Suppressor macrophage (primary cell): ENCODE measurements around the gene NUPR1.
"Not testable (repeated sequence)": the region's sequence is repeated elsewhere in the genome, so short reads cannot be mapped to it uniquely, and the experiment has no call there.

ENCODE experiments used
- DNase-seq, 4 experiments: peaks; one replicate each; pipeline ENCODE4 v3.0.0-alpha.2; 2020 to 2022

NUPR1 gene

DNA sequence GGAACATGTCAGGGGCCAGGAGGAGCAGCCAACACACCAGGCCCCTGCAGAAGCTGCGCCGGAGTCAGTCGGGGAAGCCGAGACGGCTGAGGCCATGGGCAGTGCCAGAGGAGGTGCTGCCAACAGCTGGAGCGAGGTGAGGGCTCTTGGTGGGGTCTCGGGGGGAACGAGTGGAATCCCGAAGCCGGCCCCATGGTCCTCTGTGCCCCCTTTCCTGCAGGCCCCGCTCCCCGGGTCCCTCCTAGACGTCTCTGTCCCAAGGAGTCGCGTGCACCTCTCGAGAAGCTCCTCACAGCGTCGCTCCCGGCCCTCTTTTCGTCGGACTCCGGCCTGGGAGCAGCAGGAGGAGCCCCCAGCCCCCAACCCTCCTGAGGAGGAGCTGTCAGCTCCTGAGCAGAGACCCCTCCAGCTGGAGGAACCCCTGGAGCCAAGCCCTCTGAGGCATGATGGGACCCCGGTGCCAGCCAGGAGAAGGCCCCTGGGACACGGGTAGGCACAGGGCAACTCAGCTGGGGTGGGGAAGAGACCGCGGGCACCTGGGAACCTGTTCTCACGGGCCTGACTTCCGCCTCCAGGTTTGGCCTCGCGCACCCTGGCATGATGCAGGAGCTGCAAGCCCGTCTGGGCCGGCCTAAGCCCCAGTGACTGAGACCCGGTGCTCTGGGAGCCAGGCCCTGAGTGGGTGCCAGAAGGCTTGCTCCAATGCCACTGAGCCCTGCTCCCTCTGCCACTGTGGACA is 40.7 kb downstream of the NUPR1 start:
- no peak for DNase-seq

DNA sequence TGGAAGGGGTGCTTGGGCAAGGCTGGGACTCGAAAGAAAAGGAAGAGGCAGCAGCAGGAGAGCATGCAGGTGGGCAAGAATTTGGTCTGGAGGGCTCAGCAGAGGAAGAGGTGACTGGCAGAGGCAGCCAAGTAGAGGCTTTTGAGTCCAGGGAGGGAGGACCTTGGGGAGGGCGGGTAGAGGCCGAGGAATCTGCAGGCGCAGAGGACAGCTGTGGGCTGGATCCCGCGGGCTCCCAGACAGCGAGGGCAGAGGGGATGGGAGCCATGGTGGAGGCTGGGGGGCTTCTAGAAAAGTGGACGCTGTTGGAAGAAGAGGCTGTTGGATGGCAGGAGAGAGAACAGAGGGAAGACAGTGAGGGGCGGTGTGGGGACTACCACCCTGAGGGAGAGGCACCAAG is 41.4 kb downstream of the NUPR1 start:
- no peak for DNase-seq

- DNase-seq, result no peak
Measured at GRCh38 chr16:28496844-28497243, 41.9 kb downstream of the NUPR1 start.

DNA sequence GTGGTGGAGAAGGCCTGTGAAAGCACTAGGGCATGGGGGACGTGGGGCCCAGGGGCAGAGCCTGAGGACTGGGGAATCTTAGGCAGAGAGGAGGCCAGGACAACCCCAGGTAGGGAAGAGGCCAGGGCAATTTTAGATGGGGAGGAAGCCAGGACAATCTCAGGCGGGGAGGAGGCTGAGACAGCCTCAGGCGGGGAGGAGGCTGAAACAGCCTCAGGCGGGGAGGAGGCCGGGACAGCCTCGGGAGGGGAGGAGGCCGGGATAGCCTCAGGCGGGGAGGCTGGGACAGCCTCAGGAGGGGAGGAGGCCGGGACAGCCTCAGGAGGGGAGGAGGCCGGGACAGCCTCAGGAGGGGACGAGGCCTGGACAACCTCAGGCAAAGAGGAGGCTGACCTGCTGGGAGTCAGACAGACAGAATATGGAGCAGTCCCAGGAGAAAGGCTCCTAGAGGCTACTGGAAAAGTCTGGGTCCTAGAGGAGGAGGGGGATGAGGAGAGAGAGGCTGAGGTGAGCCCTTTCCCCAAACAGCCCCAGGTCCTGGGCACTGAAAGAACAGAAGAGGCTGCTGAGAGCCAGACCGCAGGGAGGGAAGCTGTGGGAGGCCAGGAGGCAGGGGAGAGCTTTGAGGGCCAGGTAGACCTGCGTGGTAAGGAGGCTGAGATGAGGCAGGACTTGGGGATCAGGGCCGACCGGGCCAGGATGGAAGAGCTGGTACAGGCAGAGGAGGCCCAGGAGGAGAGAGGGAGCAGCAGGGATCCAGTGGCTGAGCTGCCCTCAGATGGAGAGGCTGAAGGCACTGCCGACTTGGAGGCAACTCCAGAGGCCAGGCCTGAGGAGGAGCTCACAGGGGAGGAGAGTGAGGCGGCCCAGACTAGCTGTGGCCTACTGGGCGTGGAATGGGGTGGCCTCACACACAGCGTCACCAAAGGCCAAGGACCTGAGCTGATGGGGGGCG is 42.7 kb downstream of the NUPR1 start:
- no peak for DNase-seq

GRCh38 chr16:28495098-28495793 is 43.5 kb downstream of the NUPR1 start:
- peak; percentile 38 to 74 (median 64) for DNase-seq

GRCh38 chr16:28494121-28494851 is 44.5 kb downstream of the NUPR1 start, which contains the start of gene APOBR:
TSS of gene APOBR (plus strand) at chr16:28494643. CDS start at chr16:28494682, 39 bp downstream.
- peak; percentile 94 to 98 (median 94) for DNase-seq

GRCh38 chr16:28492511-28492910 is 46.3 kb downstream of the NUPR1 start:
- DNase-seq, result no peak

GRCh38 chr16:28491970-28492474 is 46.8 kb downstream of the NUPR1 start, which contains the start of gene CLN3:
TSS of gene CLN3 (minus strand) at chr16:28492074. CDS start at chr16:28491759, 315 bp downstream.
- peak; percentile 93 to 98 (median 96) for DNase-seq

DNA sequence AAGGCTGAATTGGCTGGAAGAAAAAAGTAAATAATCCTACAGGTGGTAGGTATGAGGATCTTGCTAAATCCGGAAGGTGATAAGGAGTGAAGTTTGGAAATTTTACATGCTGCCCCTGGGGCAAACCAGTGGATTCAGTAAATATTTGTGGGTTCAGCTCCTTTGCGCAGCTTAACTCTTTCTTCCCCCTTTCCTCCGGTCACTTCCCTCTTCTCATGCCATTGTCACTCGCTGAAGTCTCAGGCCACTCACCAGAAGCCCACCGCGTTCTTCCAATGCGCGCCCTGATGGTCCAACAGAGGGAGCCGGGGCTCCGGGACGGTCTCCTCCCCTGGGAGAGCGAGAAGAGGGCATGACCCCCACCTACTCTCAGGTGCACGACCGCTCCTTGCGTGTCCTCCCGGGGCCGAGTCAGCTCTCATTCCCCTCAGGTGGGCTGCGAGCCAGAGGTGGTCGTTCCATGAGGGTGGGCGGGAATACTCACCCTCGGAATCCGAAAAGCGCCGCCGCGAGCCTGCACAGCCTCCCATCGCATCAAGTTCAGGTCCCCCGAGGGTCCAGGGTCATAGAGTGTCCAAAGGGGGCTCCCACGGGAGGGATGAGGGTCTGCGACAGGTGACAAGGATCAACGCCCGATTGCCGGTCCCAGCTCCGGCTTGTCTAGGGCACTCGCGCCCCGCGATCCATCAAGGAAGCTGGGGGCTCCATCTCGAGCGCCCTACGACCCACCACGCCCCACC is 47.4 kb downstream of the NUPR1 start:
- DNase-seq, result peak; percentile 55 to 74 (median 68)

- DNase-seq, result no peak
Measured at GRCh38 chr16:28486266-28486665, 52.5 kb downstream of the NUPR1 start.

DNA sequence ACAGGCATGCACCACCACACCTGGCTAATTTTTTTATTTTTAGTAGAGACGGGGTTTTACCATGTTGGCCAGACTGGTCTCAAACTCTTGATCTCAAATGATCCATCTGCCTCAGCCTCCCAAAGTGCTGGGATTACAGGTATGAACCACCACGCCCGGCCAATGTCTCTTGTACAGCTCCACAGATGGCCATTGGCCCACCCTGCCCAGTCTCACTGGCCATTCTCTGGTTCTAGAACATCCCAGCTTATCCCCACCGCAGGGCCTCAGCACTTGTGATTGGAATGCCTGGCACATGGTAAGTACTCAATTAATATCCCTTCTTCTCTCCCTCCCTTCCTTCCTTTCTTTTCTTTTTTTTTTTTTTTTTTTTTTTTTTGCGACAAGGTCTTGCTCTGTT is 55.4 kb downstream of the NUPR1 start:
- not testable (repeated sequence) for DNase-seq
